Breast epithelium (tissue), 3 donors: ENCODE results near the gene TPSAB1.
"Not testable (repeated sequence)": the region's sequence is repeated elsewhere in the genome, so short reads cannot be mapped to it uniquely, and the experiment has no call there.

Experiments
- POLR2A ChIP-seq: fragments of 450-650 bp; IDR thresholded peaks from one replicate; pipeline ENCODE4 v1.6.1; 2016; ENCODE audit warnings: antibody characterized with exemption, mild to moderate bottlenecking, moderate library complexity
- TF ChIP-seq, protein P1 (sequence below), 3 donors: fragments of 450-650 bp; IDR thresholded peaks; one replicate each; pipeline ENCODE4 v1.5.1; 2016 to 2017; ENCODE audit warnings: antibody characterized with exemption in 3 of 3, mild to moderate bottlenecking in 3 of 3, moderate library complexity in 3 of 3

DNA sequence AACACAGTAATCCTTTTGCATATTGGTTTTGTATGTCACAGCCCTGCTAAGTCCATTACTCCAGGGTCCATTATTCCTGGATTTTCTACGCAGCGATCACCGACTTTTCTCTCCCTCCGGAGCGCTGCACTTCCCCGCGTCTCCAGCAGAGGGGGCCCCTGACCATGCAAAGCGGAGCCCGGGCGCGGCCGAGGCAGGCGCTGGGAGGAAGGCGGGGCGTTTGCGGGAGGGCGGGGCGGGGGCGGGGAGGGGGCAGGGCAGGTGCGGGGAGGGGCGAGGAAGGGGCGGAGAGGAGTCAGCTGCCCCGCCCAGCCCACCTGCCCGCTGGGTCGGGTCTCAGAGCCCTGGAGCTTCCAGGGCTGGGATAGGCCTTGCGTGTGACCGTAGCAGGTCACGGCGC, 3.8 kb upstream of the TPSAB1 start:
- TF ChIP-seq, protein P1, sequence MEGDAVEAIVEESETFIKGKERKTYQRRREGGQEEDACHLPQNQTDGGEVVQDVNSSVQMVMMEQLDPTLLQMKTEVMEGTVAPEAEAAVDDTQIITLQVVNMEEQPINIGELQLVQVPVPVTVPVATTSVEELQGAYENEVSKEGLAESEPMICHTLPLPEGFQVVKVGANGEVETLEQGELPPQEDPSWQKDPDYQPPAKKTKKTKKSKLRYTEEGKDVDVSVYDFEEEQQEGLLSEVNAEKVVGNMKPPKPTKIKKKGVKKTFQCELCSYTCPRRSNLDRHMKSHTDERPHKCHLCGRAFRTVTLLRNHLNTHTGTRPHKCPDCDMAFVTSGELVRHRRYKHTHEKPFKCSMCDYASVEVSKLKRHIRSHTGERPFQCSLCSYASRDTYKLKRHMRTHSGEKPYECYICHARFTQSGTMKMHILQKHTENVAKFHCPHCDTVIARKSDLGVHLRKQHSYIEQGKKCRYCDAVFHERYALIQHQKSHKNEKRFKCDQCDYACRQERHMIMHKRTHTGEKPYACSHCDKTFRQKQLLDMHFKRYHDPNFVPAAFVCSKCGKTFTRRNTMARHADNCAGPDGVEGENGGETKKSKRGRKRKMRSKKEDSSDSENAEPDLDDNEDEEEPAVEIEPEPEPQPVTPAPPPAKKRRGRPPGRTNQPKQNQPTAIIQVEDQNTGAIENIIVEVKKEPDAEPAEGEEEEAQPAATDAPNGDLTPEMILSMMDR (IDR thresholded peaks at IDR 0.05): not testable (repeated sequence)
- TF ChIP-seq POLR2A: not testable (repeated sequence)
